H9 (cell line): ENCODE measurements around the gene LRRC7. TPM values are rescaled to one million over a fixed set of nuclear protein-coding genes. Genes with fewer than 3 reads are reported as not detected.

Experiments used
- DNase-seq: peaks from one replicate; pipeline ENCODE4 v3.0.0-alpha.2; 2017
- H2AFZ ChIP-seq: one replicate; pipeline ENCODE4 v1.6.1; 2013; ENCODE audit warnings: mild to moderate bottlenecking, low read length, control low read depth, moderate library complexity
- H2AK5ac ChIP-seq: 2 replicates; pipeline ENCODE4 v1.6.1; 2013; ENCODE audit warnings: low read length, control low read depth, mixed read lengths; ENCODE audit not compliant: insufficient read length
- H2BK120ac ChIP-seq: one replicate; pipeline ENCODE4 v1.6.1; 2013; ENCODE audit warnings: low read depth, mild to moderate bottlenecking, low read length, control low read depth, inconsistent platforms; ENCODE audit not compliant: poor library complexity, severe bottlenecking
- H2BK12ac ChIP-seq: 2 replicates; pipeline ENCODE4 v1.6.1; 2013; ENCODE audit warnings: low read length, control low read depth, mixed read lengths, low read depth; ENCODE audit not compliant: insufficient read length
- H2BK15ac ChIP-seq: 2 replicates; pipeline ENCODE4 v1.6.1; 2013; ENCODE audit warnings: low read depth, low read length, control low read depth
- H2BK20ac ChIP-seq: one replicate; pipeline ENCODE4 v1.6.1; 2013; ENCODE audit warnings: low read depth, mild to moderate bottlenecking, low read length, control low read depth, inconsistent platforms; ENCODE audit not compliant: poor library complexity, severe bottlenecking
- H2BK5ac ChIP-seq: 2 replicates; pipeline ENCODE4 v1.6.1; 2013; ENCODE audit warnings: low read length, control low read depth, mixed read lengths; ENCODE audit not compliant: insufficient read length
- H3K14ac ChIP-seq: 2 replicates; pipeline ENCODE4 v1.6.1; 2013; ENCODE audit warnings: low read length, control low read depth; ENCODE audit not compliant: insufficient read depth
- H3K18ac ChIP-seq: 2 replicates; pipeline ENCODE4 v1.6.1; 2013; ENCODE audit warnings: low read depth, mild to moderate bottlenecking, mixed read lengths, low read length, control low read depth; ENCODE audit not compliant: insufficient read length
- H3K23ac ChIP-seq: 2 replicates; pipeline ENCODE4 v1.6.1; 2013; ENCODE audit warnings: low read length, control low read depth, mixed read lengths, low read depth; ENCODE audit not compliant: insufficient read length
- H3K23me2 ChIP-seq: 2 replicates; pipeline ENCODE4 v1.6.1; 2013; ENCODE audit warnings: low read depth, mild to moderate bottlenecking, mixed read lengths, low read length, control low read depth; ENCODE audit not compliant: insufficient read length, poor library complexity, severe bottlenecking
- H3K27ac ChIP-seq: 2 replicates; pipeline ENCODE4 v1.5.1; 2013; ENCODE audit warnings: low read length, control low read depth, mixed read lengths, low read depth; ENCODE audit not compliant: insufficient read length
- H3K27me3 ChIP-seq: 2 replicates; pipeline ENCODE4 v1.6.1; 2013; ENCODE audit warnings: low read length, control low read depth, inconsistent platforms; ENCODE audit not compliant: insufficient read depth
- H3K4ac ChIP-seq: 2 replicates; pipeline ENCODE4 v1.6.1; 2013; ENCODE audit warnings: low read depth, mild to moderate bottlenecking, control low read depth, inconsistent platforms, low read length, moderate library complexity
- H3K4me1 ChIP-seq: 2 replicates; pipeline ENCODE4 v1.6.1; 2013; ENCODE audit warnings: low read length, control low read depth, inconsistent platforms; ENCODE audit not compliant: insufficient read depth
- H3K4me2 ChIP-seq: 2 replicates; pipeline ENCODE4 v1.6.1; 2013; ENCODE audit warnings: low read length, control low read depth, mixed read lengths; ENCODE audit not compliant: insufficient read length, insufficient read depth
- H3K56ac ChIP-seq: 2 replicates; pipeline ENCODE4 v1.6.1; 2013; ENCODE audit warnings: low read depth, mild to moderate bottlenecking, mixed read lengths, low read length, control low read depth; ENCODE audit not compliant: insufficient read length
- H3K79me1 ChIP-seq: 2 replicates; pipeline ENCODE4 v1.6.1; 2013; ENCODE audit warnings: low read depth, mild to moderate bottlenecking, moderate library complexity, low read length, control low read depth, inconsistent platforms; ENCODE audit not compliant: insufficient read depth, poor library complexity, severe bottlenecking
- H3K79me2 ChIP-seq: 2 replicates; pipeline ENCODE4 v1.6.1; 2013; ENCODE audit warnings: low read length, control low read depth, inconsistent platforms; ENCODE audit not compliant: insufficient read depth
- H3K9ac ChIP-seq: 2 replicates; pipeline ENCODE4 v1.6.1; 2013; ENCODE audit warnings: low read length, control low read depth, mixed read lengths; ENCODE audit not compliant: insufficient read length; ENCODE audit errors: extremely low read depth
- H3K9me3 ChIP-seq: one replicate; pipeline ENCODE4 v1.6.1; 2013; ENCODE audit warnings: low read depth, low read length, inconsistent platforms; ENCODE audit not compliant: control insufficient read depth
- H3T11ph ChIP-seq: one replicate; pipeline ENCODE4 v1.6.1; 2013; ENCODE audit warnings: mild to moderate bottlenecking, low read length, control low read depth, inconsistent platforms
- H4K20me1 ChIP-seq: one replicate; pipeline ENCODE4 v1.6.1; 2013; ENCODE audit not compliant: control insufficient read depth, insufficient read length, insufficient read depth
- H4K5ac ChIP-seq: 2 replicates; pipeline ENCODE4 v1.6.1; 2013; ENCODE audit warnings: low read depth, mild to moderate bottlenecking, mixed read lengths, low read length, control low read depth; ENCODE audit not compliant: insufficient read length
- H4K8ac ChIP-seq: replicated peaks from 2 replicates; pipeline ENCODE4 v1.6.1; 2013; ENCODE audit warnings: low read length, control low read depth, mixed read lengths, low read depth; ENCODE audit not compliant: insufficient read length
- H4K91ac ChIP-seq: 2 replicates; pipeline ENCODE4 v1.6.1; 2013; ENCODE audit warnings: low read depth, mild to moderate bottlenecking, moderate library complexity, mixed read lengths, low read length, control low read depth; ENCODE audit not compliant: insufficient read length
- H3K27ac Mint-ChIP-seq, 3 experiments: 2 replicates in 2 of 3; 3 replicates in 1 of 3; pipeline ENCODE4 v1.8.0; 2020 to 2021; ENCODE audit warnings: mixed read lengths in 3 of 3, mild to moderate bottlenecking in 1 of 3, moderate library complexity in 1 of 3
- H3K27me3 Mint-ChIP-seq: 2 replicates; pipeline ENCODE4 v1.8.0; 2021; ENCODE audit warnings: low read depth, mild to moderate bottlenecking, moderate library complexity, mixed read lengths
- H3K36me3 Mint-ChIP-seq, 3 experiments: 2 replicates in 2 of 3; 3 replicates in 1 of 3; pipeline ENCODE4 v1.8.0; 2020 to 2021; ENCODE audit warnings: low read depth in 3 of 3, mixed read lengths in 3 of 3; ENCODE audit not compliant: insufficient read depth in 1 of 3
- H3K4me1 Mint-ChIP-seq, 2 experiments: 2 replicates each; pipeline ENCODE4 v1.8.0; 2020; ENCODE audit warnings: mixed read lengths in 2 of 2
- H3K4me3 Mint-ChIP-seq, 2 experiments: 2 replicates in 1 of 2; 3 replicates in 1 of 2; pipeline ENCODE4 v1.8.0; 2020 to 2021; ENCODE audit warnings: mild to moderate bottlenecking in 2 of 2, mixed read lengths in 2 of 2, moderate library complexity in 1 of 2
- H3K9me3 Mint-ChIP-seq, 2 experiments: 2 replicates in 1 of 2; 3 replicates in 1 of 2; pipeline ENCODE4 v1.8.0; 2020; ENCODE audit warnings: mild to moderate bottlenecking in 2 of 2, mixed read lengths in 2 of 2, moderate library complexity in 1 of 2
- WGBS: extraction: QIAGEN DNeasy Blood & Tissue Kit; methylation state at CpG from one replicate; pipeline ENCODE4 v1.1.7; 2013; ENCODE audit warnings: missing lambda C conversion rate, low lambda C conversion rate, mixed read lengths; ENCODE audit not compliant: insufficient read length; ENCODE audit errors: extremely low coverage; 5-methylcytosine and 5-hydroxymethylcytosine counted together
- total RNA-seq: library from RNA; stranded (reverse); gene quantifications from 2 replicates; pipeline ENCODE4 v1.2.1, GENCODE V29; 2021
- TF ChIP-seq, protein P1 (sequence below): fragments of 200-600 bp; sonication (generic); conservative IDR thresholded peaks from 3 replicates; pipeline ENCODE4 v1.8.0; 2021; ENCODE audit warnings: antibody characterized with exemption, mild to moderate bottlenecking

LRRC7 gene
- total RNA-seq, 1 experiment from 2014 or later = not detected

DNA sequence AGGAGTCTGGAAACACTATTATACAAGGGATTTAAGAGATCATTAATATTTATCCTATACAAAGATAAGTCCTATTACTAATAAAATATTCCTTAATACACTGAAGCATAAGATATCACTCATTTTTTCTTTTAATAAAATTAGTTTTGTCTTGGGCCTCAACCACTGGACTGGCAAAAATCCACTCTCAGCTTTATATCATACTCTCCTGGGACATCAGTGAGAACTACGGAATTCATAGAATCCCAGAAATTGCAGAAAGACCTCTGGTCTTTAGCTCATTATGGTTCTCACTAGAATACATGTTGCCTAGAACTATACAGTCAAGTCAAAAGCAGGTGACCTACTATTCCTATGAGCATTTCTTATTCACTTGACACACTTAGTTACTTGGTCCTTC is 352.7 kb downstream of the LRRC7 start:
- Histone ChIP-seq H3K4ac (no peak overlapping the region), H4K5ac (no peak overlapping the region), H2AFZ (no peak overlapping the region), H2BK15ac (no peak overlapping the region), H2BK20ac (no peak overlapping the region), H3K27ac (no peak overlapping the region), H3K23me2 (no peaks in the 10 kb centered on the region), H3K14ac (no peak overlapping the region), H3K4me2 (no peak overlapping the region), H3K23ac (no peak overlapping the region), H2BK120ac (no peak overlapping the region), H3K79me2 (no peaks in the 10 kb centered on the region), H3K27me3 (no peaks in the 10 kb centered on the region), H2BK12ac (no peak overlapping the region), H4K8ac (no peak overlapping the region), H3K56ac (no peak overlapping the region), H2BK5ac (no peak overlapping the region), H3K79me1 (no peaks in the 10 kb centered on the region), H3K4me1 (no peaks in the 10 kb centered on the region), H3K9me3 (no peaks in the 10 kb centered on the region), H4K91ac (no peak overlapping the region), H3K18ac (no peak overlapping the region), H3T11ph (no peak overlapping the region), H3K9ac (no peak overlapping the region), H2AK5ac (no peak overlapping the region), H4K20me1 (no peaks in the 10 kb centered on the region)
- Mint-ChIP-seq H3K4me1 (peaks cover 0 to 1% of the 10 kb centered on the region in 2 experiments; a peak in 1 of 4 replicates), H3K9me3 (no peaks in the 10 kb centered on the region), H3K27me3 (no peaks in the 10 kb centered on the region), H3K27ac (no peak overlapping the region), H3K36me3 (no peaks in the 10 kb centered on the region), H3K4me3 (no peak overlapping the region)
- no CpG with 5 or more reads among the region's 1 CpG for WGBS
- DNase-seq = no peak
- TF ChIP-seq, protein P1, sequence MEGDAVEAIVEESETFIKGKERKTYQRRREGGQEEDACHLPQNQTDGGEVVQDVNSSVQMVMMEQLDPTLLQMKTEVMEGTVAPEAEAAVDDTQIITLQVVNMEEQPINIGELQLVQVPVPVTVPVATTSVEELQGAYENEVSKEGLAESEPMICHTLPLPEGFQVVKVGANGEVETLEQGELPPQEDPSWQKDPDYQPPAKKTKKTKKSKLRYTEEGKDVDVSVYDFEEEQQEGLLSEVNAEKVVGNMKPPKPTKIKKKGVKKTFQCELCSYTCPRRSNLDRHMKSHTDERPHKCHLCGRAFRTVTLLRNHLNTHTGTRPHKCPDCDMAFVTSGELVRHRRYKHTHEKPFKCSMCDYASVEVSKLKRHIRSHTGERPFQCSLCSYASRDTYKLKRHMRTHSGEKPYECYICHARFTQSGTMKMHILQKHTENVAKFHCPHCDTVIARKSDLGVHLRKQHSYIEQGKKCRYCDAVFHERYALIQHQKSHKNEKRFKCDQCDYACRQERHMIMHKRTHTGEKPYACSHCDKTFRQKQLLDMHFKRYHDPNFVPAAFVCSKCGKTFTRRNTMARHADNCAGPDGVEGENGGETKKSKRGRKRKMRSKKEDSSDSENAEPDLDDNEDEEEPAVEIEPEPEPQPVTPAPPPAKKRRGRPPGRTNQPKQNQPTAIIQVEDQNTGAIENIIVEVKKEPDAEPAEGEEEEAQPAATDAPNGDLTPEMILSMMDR = no peak
